K562 (cell line): ENCODE results near the gene MRGPRX4. TPM values are rescaled to one million over a fixed set of nuclear protein-coding genes. Genes with fewer than 3 reads are reported as not detected.

Experiments used
- ATAC-seq: fragments of 200-7000 bp; cut with Tn5 transposase; 3 replicates; pipeline ENCODE4 v1.9.1; 2020; ENCODE audit warnings: moderate library complexity
- BruUV-seq: library from RNA; stranded (reverse); fragments of 400-500 nt; replicated peaks from 2 replicates; lab custom pipeline; 2021; lab: Mats Ljungman, UMichigan
- CTCF ChIA-PET: fragments of 300-600 bp; formaldehyde crosslinking; extraction: SDS; loops from one replicate; lab custom pipeline; 2021; ENCODE audit warnings: low intra/inter-chr PET ratio; lab: Yijun Ruan, JAX
- POLR2A ChIA-PET: fragments of 300-600, 350-650 bp; sonication (Branson Sonifier 250); formaldehyde crosslinking; extraction: SDS; loops from one replicate; lab custom pipeline; 2021; ENCODE audit warnings: antibody characterized with exemption, inconsistent platforms; lab: Yijun Ruan, JAX
- DNase-seq, 4 experiments: peaks; one replicate each; pipeline versions ENCODE4 v3.0.0 to v3.0.0-alpha.2; 2011 to 2018; ENCODE audit warnings: low spot score in 3 of 4, mixed read lengths in 3 of 4; ENCODE audit errors: extremely low read depth in 1 of 4
- FAIRE-seq: peaks from 2 replicates; lab custom pipeline; 2011; peaks lifted over from hg19 to GRCh38; lab: Jason Lieb, UNC
- H2AFZ ChIP-seq: 2 replicates; pipeline ENCODE4 v1.6.0; 2011; ENCODE audit warnings: low read depth, low read length, control low read depth, inconsistent platforms
- H3K27ac ChIP-seq: fragments of 200-600 bp; 3 replicates; pipeline ENCODE4 v1.8.0; 2011; ENCODE audit warnings: low read depth, mild to moderate bottlenecking, control low read depth, inconsistent platforms, low read length, moderate library complexity, mixed read lengths; ENCODE audit errors: extremely low read depth
- H3K27me3 ChIP-seq, 2 experiments: fragments of 300-600 bp in 1 of 2; 2 replicates in 1 of 2; 3 replicates in 1 of 2; pipeline versions ENCODE4 v1.6.0 to v1.8.0; 2011; ENCODE audit warnings: inconsistent platforms in 2 of 2, low read length in 2 of 2, mild to moderate bottlenecking in 1 of 2, mixed read lengths in 1 of 2, moderate library complexity in 1 of 2; ENCODE audit not compliant: control insufficient read depth in 2 of 2, insufficient read depth in 2 of 2
- H3K36me3 ChIP-seq: fragments of 300-600 bp; 3 replicates; pipeline ENCODE4 v1.8.0; 2011; ENCODE audit warnings: mild to moderate bottlenecking, low read length, inconsistent platforms; ENCODE audit not compliant: control insufficient read depth, insufficient read depth
- H3K4me1 ChIP-seq, 2 experiments: fragments of 200-600 bp in 1 of 2; replicated peaks in 1 of 2; 2 replicates in 1 of 2; 3 replicates in 1 of 2; pipeline versions ENCODE4 v1.5.1 to v1.8.0; 2011; ENCODE audit warnings: inconsistent platforms in 2 of 2, low read length in 2 of 2, mild to moderate bottlenecking in 1 of 2, mixed read lengths in 1 of 2, moderate library complexity in 1 of 2; ENCODE audit not compliant: control insufficient read depth in 2 of 2, insufficient read depth in 2 of 2
- H3K4me2 ChIP-seq: 2 replicates; pipeline ENCODE4 v1.6.1; 2011; ENCODE audit warnings: low read length, control low read depth, inconsistent platforms, mixed read lengths; ENCODE audit not compliant: insufficient read depth
- H3K4me3 ChIP-seq: fragments of 200-600 bp; sonication (generic), shearing (Covaris generic); 2 replicates; pipeline ENCODE4 v1.5.1; 2016; ENCODE audit warnings: control low read depth, inconsistent platforms
- H3K79me2 ChIP-seq: fragments of 200-600 bp; 3 replicates; pipeline ENCODE4 v1.8.0; 2011; ENCODE audit warnings: low read length, inconsistent platforms; ENCODE audit not compliant: control insufficient read depth, insufficient read depth
- H3K9ac ChIP-seq, 2 experiments: 2 replicates each; pipeline versions ENCODE4 v1.6.0 to v1.6.1; 2011; ENCODE audit warnings: low read depth in 2 of 2, low read length in 2 of 2, control low read depth in 1 of 2, inconsistent platforms in 1 of 2, mild to moderate bottlenecking in 1 of 2, mixed read lengths in 1 of 2; ENCODE audit not compliant: insufficient read depth in 1 of 2
- H3K9me1 ChIP-seq: one replicate; pipeline ENCODE4 v1.6.0; 2011; ENCODE audit warnings: inconsistent platforms, mild to moderate bottlenecking, low read length, moderate library complexity; ENCODE audit not compliant: control insufficient read depth, insufficient read depth
- H3K9me3 ChIP-seq: replicated peaks from 2 replicates; pipeline ENCODE4 v1.5.1; 2011; ENCODE audit warnings: low read depth, low read length, inconsistent platforms; ENCODE audit not compliant: control insufficient read depth, insufficient read depth
- H4K20me1 ChIP-seq: replicated peaks from 2 replicates; pipeline ENCODE4 v1.6.1; 2011; ENCODE audit warnings: low read length, inconsistent platforms, mixed read lengths; ENCODE audit not compliant: control insufficient read depth, insufficient read depth
- COPS2 ChIP-seq: fragments of 450-650 bp; conservative IDR thresholded peaks from 2 replicates; pipeline ENCODE4 v1.6.1; 2016; ENCODE audit warnings: mild to moderate bottlenecking, moderate library complexity
- DNMT1 ChIP-seq: fragments of 450-650 bp; IDR thresholded peaks from 2 replicates; pipeline ENCODE4 v1.6.1; 2016; ENCODE audit warnings: antibody characterized with exemption, mild to moderate bottlenecking
- FOXP1 ChIP-seq: sonication (generic); formaldehyde crosslinking; IDR thresholded peaks from 2 replicates; pipeline ENCODE4 v1.8.0; 2022; ENCODE audit warnings: mild to moderate bottlenecking, missing genetic modification reagents
- GTF2E2 ChIP-seq: fragments of 200-800 bp; sonication (Bioruptor generic); IDR thresholded peaks from 2 replicates; pipeline ENCODE4 v1.6.1; 2016; ENCODE audit warnings: missing genetic modification characterization, missing compliant biosample characterization
- KLF10 ChIP-seq: fragments of 250-450 bp; sonication (Bioruptor Pico); IDR thresholded peaks from 2 replicates; pipeline ENCODE4 v1.6.1; 2021; ENCODE audit warnings: matching md5 sums
- L3MBTL2 ChIP-seq: fragments of 450-650 bp; IDR thresholded peaks from 2 replicates; pipeline ENCODE4 v1.6.1; 2016; ENCODE audit warnings: mild to moderate bottlenecking, moderate library complexity
- MCM3 ChIP-seq: fragments of 450-650 bp; IDR thresholded peaks from 2 replicates; pipeline ENCODE4 v1.6.1; 2016
- MTA2 ChIP-seq: fragments of 450-650 bp; IDR thresholded peaks from 2 replicates; pipeline ENCODE4 v1.6.1; 2016; ENCODE audit warnings: low read depth
- RBBP5 ChIP-seq: fragments of 200-600 bp; sonication (generic); IDR thresholded peaks from 2 replicates; pipeline ENCODE4 v1.6.1; 2012; ENCODE audit warnings: borderline replicate concordance, mild to moderate bottlenecking, low read length, control low read depth, inconsistent platforms; ENCODE audit not compliant: insufficient read depth, poor library complexity, severe bottlenecking
- RUNX1 ChIP-seq: sonication (generic); IDR thresholded peaks from 2 replicates; pipeline ENCODE4 v1.6.1; 2016; ENCODE audit warnings: antibody characterized with exemption, low read depth
- SMAD3 ChIP-seq: fragments of 450-650 bp; formaldehyde crosslinking; conservative IDR thresholded peaks from 2 replicates; pipeline ENCODE4 v1.4.0; 2020; ENCODE audit warnings: mild to moderate bottlenecking
- SPI1 ChIP-seq: IDR thresholded peaks from 2 replicates; pipeline ENCODE4 v1.6.1; 2011; ENCODE audit warnings: low read depth, low read length, control low read depth, borderline replicate concordance
- TEAD1 ChIP-seq, 2 experiments: fragments of 450-650 bp in 1 of 2; sonication (generic) in 1 of 2; formaldehyde crosslinking; IDR thresholded peaks; 2 replicates each; pipeline versions ENCODE4 v1.4.0 to v1.8.0; 2020 to 2022; ENCODE audit warnings: mild to moderate bottlenecking in 2 of 2, missing genetic modification reagents in 1 of 2
- THRB ChIP-seq: fragments of 450-650 bp; formaldehyde crosslinking; conservative IDR thresholded peaks from 2 replicates; pipeline ENCODE4 v1.4.0; 2022; ENCODE audit warnings: mild to moderate bottlenecking, missing genetic modification characterization
- ZNF24 ChIP-seq: fragments of 450-650 bp; IDR thresholded peaks from 2 replicates; pipeline ENCODE4 v1.6.1; 2016
- ZNF561 ChIP-seq: fragments of 450-650 bp; formaldehyde crosslinking; conservative IDR thresholded peaks from 2 replicates; pipeline ENCODE4 v1.4.0; 2020; ENCODE audit warnings: mild to moderate bottlenecking, moderate library complexity
- WGBS: fragments of 100-300 bp; shearing (Covaris generic); methylation state at CpG from one replicate; pipeline ENCODE4 v1.1.6; 2016; ENCODE audit warnings: low coverage, mixed read lengths; ENCODE audit not compliant: insufficient coverage; ENCODE audit errors: missing lambda C conversion rate; 5-methylcytosine and 5-hydroxymethylcytosine counted together
- in situ Hi-C: fragments of 300-500 bp; cut with MboI; formaldehyde crosslinking; loops from 4 replicates; pipeline ENCODE4 v1.15.0; 2018; ENCODE audit warnings: inconsistent platforms, mixed read lengths
- intact Hi-C: fragments of 100-400 bp; cut with micrococcal nuclease; formaldehyde crosslinking; loops from 2 replicates; pipeline ENCODE4 v1.14.2; 2022
- polyA plus RNA-seq, 8 experiments: library from polyadenylated mRNA; depleted of rRNA in 4 of 8; stranded (reverse) in 5 of 8; unstranded in 3 of 8; fragments of >200 nt; fragmentation: Nextera tagmentation in 2 of 8; fragmentation: Illumina TruSeq in 1 of 8; extraction: Ambion mirVana in 2 of 8; extraction: Trizol in 1 of 8; gene quantifications; 2 replicates each; pipeline versions ENCODE4 v1.2.1 to v1.2.3, GENCODE V29; 2011 to 2014; ENCODE audit warnings: inconsistent platforms in 1 of 8, missing spikeins in 1 of 8
- total RNA-seq, 7 experiments: library from RNA; depleted of rRNA in 6 of 7; stranded (reverse); fragments of >200 nt in 6 of 7; fragmentation: Illumina TruSeq in 2 of 7; extraction: Trizol in 2 of 7; gene quantifications; 2 replicates each; pipeline versions ENCODE4 v1.2.1 to v1.2.3, GENCODE V29; 2011 to 2021; ENCODE audit warnings: low replicate concordance in 1 of 7

The MRGPRX4 gene
- total and polyA plus RNA-seq, 9 of the 15 experiments (the other 6 are each of a cell fraction or from before 2014, with no cell fraction given), result not detected

DNA sequence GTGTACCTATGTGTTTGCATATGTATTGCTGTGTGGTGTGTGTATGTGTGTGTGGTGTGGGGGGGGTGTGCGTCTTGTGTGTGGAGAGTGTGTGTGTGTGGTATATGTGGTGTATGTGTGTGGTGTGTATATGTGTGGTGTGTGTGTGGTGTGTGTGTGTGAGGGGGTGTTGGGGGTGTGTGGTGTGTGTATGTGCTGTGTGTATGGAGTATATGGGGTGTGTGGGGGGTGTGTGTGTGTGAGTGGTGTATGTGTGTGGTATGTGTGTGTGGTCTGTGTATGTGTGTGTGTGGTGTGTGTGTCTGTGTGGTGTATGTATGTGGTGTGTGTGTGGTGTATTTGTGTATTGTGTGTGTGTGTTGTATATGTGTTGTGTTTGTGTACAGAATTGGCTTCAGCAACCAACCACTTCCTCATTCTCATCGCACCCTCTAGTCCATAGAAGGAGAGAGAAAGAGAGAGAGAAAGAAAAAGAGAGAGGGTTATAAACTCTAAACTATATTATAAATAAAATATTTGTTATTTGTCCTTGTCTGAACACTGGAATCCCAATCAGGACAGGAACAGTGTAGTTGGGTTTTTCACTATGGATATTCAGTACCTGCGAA is 50.3 kb downstream of the MRGPRX4 start:
- Histone ChIP-seq H3K4me2 (no peak overlapping the region), H3K36me3 (no peaks in the 10 kb centered on the region), H3K27me3 (0 out of 5 replicates have a peak, but pooled peaks cover 0 to 6% of the 10 kb centered on the region in 2 experiments), H3K27ac (no peak overlapping the region), H3K9me1 (no peaks in the 10 kb centered on the region), H2AFZ (no peak overlapping the region), H3K79me2 (no peaks in the 10 kb centered on the region), H3K9me3 (no peaks in the 10 kb centered on the region)
- POLR2A ChIA-PET, result no interaction called here
- intact Hi-C loops, result no loop called here
- DNase-seq (no peak), FAIRE-seq (peak; percentile 58)
- 7% methylated on average over 3 of the region's 3 CpGs for WGBS
- no TSS peak for BruUV-seq
- TF ChIP-seq RBBP5 (no peak), KLF10 (no peak), SMAD3 (CRISPR knock-in tag) (no peak), MTA2 (no peak), ZNF561 (CRISPR knock-in tag) (no peak), RUNX1 (no peak), GTF2E2 (tag) (no peak), ZNF24 (no peak), MCM3 (no peak), SPI1 (peak; percentile 59; the same call in 1 of the 2 replicates), COPS2 (no peak), TEAD1 (CRISPR knock-in tag; IDR thresholded peaks at IDR 0.05) (no peak), FOXP1 (CRISPR knock-in tag) (no peak), L3MBTL2 (no peak), DNMT1 (no peak), THRB (CRISPR knock-in tag) (0 out of 2 replicates have a peak, but pooled peaks have one; percentile 12)
- TF ChIP-seq, all 486 proteins: peak for 2
- no peak overlapping the region for H3K4me3 ChIP-seq
- CTCF ChIA-PET, result no interaction called here
- ATAC-seq, result no peak
- H3K4me1 ChIP-seq, result peaks cover 0 to 3% of the 10 kb centered on the region in 2 experiments; a peak in 1 of 5 replicates
- H4K20me1 ChIP-seq, result no peaks in the 10 kb centered on the region
- in situ Hi-C loops, result no loop called here
- no peak overlapping the region for H3K9ac ChIP-seq

Other genes starting within 250 kb of the MRGPRX4 start
Only the 7 nearest of the 11 such genes appear.
- 0.04 and 0.05 TPM in 2 replicates for gene TPH1, start 126.6 kb upstream of the MRGPRX4 start, total RNA-seq (2014; rRNA removed)
- 0.22 and 0.51 TPM in 2 replicates for gene TPH1, start 126.6 kb upstream of the MRGPRX4 start, total RNA-seq (2014; rRNA removed; fragmentation: Illumina TruSeq; extraction: Trizol)
- 0.23 and 0.29 TPM in 2 replicates for gene TPH1, start 126.6 kb upstream of the MRGPRX4 start, total RNA-seq (2015; rRNA removed; fragmentation: Illumina TruSeq; extraction: Trizol)
- gene TPH1, start 126.6 kb upstream of the MRGPRX4 start, total RNA-seq (2021), result 0.11 and 0.13 TPM in 2 replicates
- gene TPH1, start 126.6 kb upstream of the MRGPRX4 start, polyA plus RNA-seq (2011; rRNA removed), result 0.15 and 0.17 TPM in 2 replicates
- gene TPH1, start 126.6 kb upstream of the MRGPRX4 start, polyA plus RNA-seq (2014; fragmentation: Illumina TruSeq; extraction: Trizol), result 0.19 and 0.22 TPM in 2 replicates
- gene TPH1, start 126.6 kb upstream of the MRGPRX4 start, polyA plus RNA-seq (2014; fragmentation: Nextera tagmentation; extraction: Ambion mirVana), result under 1 TPM; 0.04 to 0.17 TPM
- 0.19 and 0.49 TPM in 2 replicates for gene TPH1, start 126.6 kb upstream of the MRGPRX4 start, polyA plus RNA-seq (2014; rRNA removed)
- gene SAAL1, start 66.8 kb upstream of the MRGPRX4 start, total RNA-seq (2014; rRNA removed), result 40.9 and 42.8 TPM in 2 replicates
- 56.4 and 61.7 TPM in 2 replicates for gene SAAL1, start 66.8 kb upstream of the MRGPRX4 start, total RNA-seq (2014; rRNA removed; fragmentation: Illumina TruSeq; extraction: Trizol)
- 61.1 and 61.2 TPM in 2 replicates for gene SAAL1, start 66.8 kb upstream of the MRGPRX4 start, total RNA-seq (2015; rRNA removed; fragmentation: Illumina TruSeq; extraction: Trizol)
- gene SAAL1, start 66.8 kb upstream of the MRGPRX4 start, total RNA-seq (2021), result 35.8 and 38.9 TPM in 2 replicates
- 42.1 and 57.0 TPM in 2 replicates for gene SAAL1, start 66.8 kb upstream of the MRGPRX4 start, polyA plus RNA-seq (2011; rRNA removed)
- gene SAAL1, start 66.8 kb upstream of the MRGPRX4 start, polyA plus RNA-seq (2014; fragmentation: Illumina TruSeq; extraction: Trizol), result 69.5 and 77.5 TPM in 2 replicates
- gene SAAL1, start 66.8 kb upstream of the MRGPRX4 start, polyA plus RNA-seq (2014; fragmentation: Nextera tagmentation; extraction: Ambion mirVana), result 10 to 100 TPM; 42.3 to 42.6 TPM
- gene SAAL1, start 66.8 kb upstream of the MRGPRX4 start, polyA plus RNA-seq (2014; rRNA removed), result 57.6 TPM in 2 replicates
- gene MRGPRX3, start 40.3 kb upstream of the MRGPRX4 start, total RNA-seq (2014; rRNA removed), result not detected in 2 replicates
- gene MRGPRX3, start 40.3 kb upstream of the MRGPRX4 start, total RNA-seq (2014; rRNA removed; fragmentation: Illumina TruSeq; extraction: Trizol), result not detected in 2 replicates
- not detected in 2 replicates for gene MRGPRX3, start 40.3 kb upstream of the MRGPRX4 start, total RNA-seq (2015; rRNA removed; fragmentation: Illumina TruSeq; extraction: Trizol)
- gene MRGPRX3, start 40.3 kb upstream of the MRGPRX4 start, total RNA-seq (2021), result not detected in 2 replicates
- gene MRGPRX3, start 40.3 kb upstream of the MRGPRX4 start, polyA plus RNA-seq (2011; rRNA removed), result not detected in 2 replicates
- not detected in 2 replicates for gene MRGPRX3, start 40.3 kb upstream of the MRGPRX4 start, polyA plus RNA-seq (2014; fragmentation: Illumina TruSeq; extraction: Trizol)
- not detected for gene MRGPRX3, start 40.3 kb upstream of the MRGPRX4 start, polyA plus RNA-seq (2014; fragmentation: Nextera tagmentation; extraction: Ambion mirVana)
- not detected in 2 replicates for gene MRGPRX3, start 40.3 kb upstream of the MRGPRX4 start, polyA plus RNA-seq (2014; rRNA removed)
- not detected in 2 replicates for gene SAA4, start 64.0 kb downstream of the MRGPRX4 start, total RNA-seq (2014; rRNA removed)
- gene SAA4, start 64.0 kb downstream of the MRGPRX4 start, total RNA-seq (2014; rRNA removed; fragmentation: Illumina TruSeq; extraction: Trizol), result not detected in 2 replicates
- gene SAA4, start 64.0 kb downstream of the MRGPRX4 start, total RNA-seq (2015; rRNA removed; fragmentation: Illumina TruSeq; extraction: Trizol), result not detected in 2 replicates
- not detected in 2 replicates for gene SAA4, start 64.0 kb downstream of the MRGPRX4 start, total RNA-seq (2021)
- not detected in 2 replicates for gene SAA4, start 64.0 kb downstream of the MRGPRX4 start, polyA plus RNA-seq (2011; rRNA removed)
- gene SAA4, start 64.0 kb downstream of the MRGPRX4 start, polyA plus RNA-seq (2014; fragmentation: Illumina TruSeq; extraction: Trizol), result not detected in 2 replicates
- gene SAA4, start 64.0 kb downstream of the MRGPRX4 start, polyA plus RNA-seq (2014; fragmentation: Nextera tagmentation; extraction: Ambion mirVana), result not detected
- gene SAA4, start 64.0 kb downstream of the MRGPRX4 start, polyA plus RNA-seq (2014; rRNA removed), result not detected in 2 replicates
- gene SAA2, start 75.8 kb downstream of the MRGPRX4 start, total RNA-seq (2014; rRNA removed), result not detected in 2 replicates
- gene SAA2, start 75.8 kb downstream of the MRGPRX4 start, total RNA-seq (2014; rRNA removed; fragmentation: Illumina TruSeq; extraction: Trizol), result not detected in 2 replicates
- not detected in 2 replicates for gene SAA2, start 75.8 kb downstream of the MRGPRX4 start, total RNA-seq (2015; rRNA removed; fragmentation: Illumina TruSeq; extraction: Trizol)
- 4.6 and 6.0 TPM in 2 replicates for gene SAA2, start 75.8 kb downstream of the MRGPRX4 start, total RNA-seq (2021)
- not detected in 2 replicates for gene SAA2, start 75.8 kb downstream of the MRGPRX4 start, polyA plus RNA-seq (2011; rRNA removed)
- gene SAA2, start 75.8 kb downstream of the MRGPRX4 start, polyA plus RNA-seq (2014; fragmentation: Illumina TruSeq; extraction: Trizol), result not detected in 2 replicates
- gene SAA2, start 75.8 kb downstream of the MRGPRX4 start, polyA plus RNA-seq (2014; fragmentation: Nextera tagmentation; extraction: Ambion mirVana), result not detected
- gene SAA2, start 75.8 kb downstream of the MRGPRX4 start, polyA plus RNA-seq (2014; rRNA removed), result not detected in 2 replicates
- not detected in 2 replicates for gene SAA1, start 93.4 kb downstream of the MRGPRX4 start, total RNA-seq (2014; rRNA removed)
- not detected in 2 replicates for gene SAA1, start 93.4 kb downstream of the MRGPRX4 start, total RNA-seq (2014; rRNA removed; fragmentation: Illumina TruSeq; extraction: Trizol)
- not detected in 2 replicates for gene SAA1, start 93.4 kb downstream of the MRGPRX4 start, total RNA-seq (2015; rRNA removed; fragmentation: Illumina TruSeq; extraction: Trizol)
- 6.3 and 6.7 TPM in 2 replicates for gene SAA1, start 93.4 kb downstream of the MRGPRX4 start, total RNA-seq (2021)
- not detected in 2 replicates for gene SAA1, start 93.4 kb downstream of the MRGPRX4 start, polyA plus RNA-seq (2011; rRNA removed)
- not detected in 2 replicates for gene SAA1, start 93.4 kb downstream of the MRGPRX4 start, polyA plus RNA-seq (2014; fragmentation: Illumina TruSeq; extraction: Trizol)
- not detected for gene SAA1, start 93.4 kb downstream of the MRGPRX4 start, polyA plus RNA-seq (2014; fragmentation: Nextera tagmentation; extraction: Ambion mirVana)
- not detected in 2 replicates for gene SAA1, start 93.4 kb downstream of the MRGPRX4 start, polyA plus RNA-seq (2014; rRNA removed)
- 12.9 and 16.8 TPM in 2 replicates for gene HPS5, start 149.3 kb downstream of the MRGPRX4 start, total RNA-seq (2014; rRNA removed)
- 28.1 and 28.8 TPM in 2 replicates for gene HPS5, start 149.3 kb downstream of the MRGPRX4 start, total RNA-seq (2014; rRNA removed; fragmentation: Illumina TruSeq; extraction: Trizol)
- 19.8 and 21.1 TPM in 2 replicates for gene HPS5, start 149.3 kb downstream of the MRGPRX4 start, total RNA-seq (2015; rRNA removed; fragmentation: Illumina TruSeq; extraction: Trizol)
- gene HPS5, start 149.3 kb downstream of the MRGPRX4 start, total RNA-seq (2021), result 15.8 and 19.2 TPM in 2 replicates
- gene HPS5, start 149.3 kb downstream of the MRGPRX4 start, polyA plus RNA-seq (2011; rRNA removed), result 16.1 and 20.5 TPM in 2 replicates
- gene HPS5, start 149.3 kb downstream of the MRGPRX4 start, polyA plus RNA-seq (2014; fragmentation: Illumina TruSeq; extraction: Trizol), result 15.3 and 16.9 TPM in 2 replicates
- 10 to 100 TPM; 12.2 to 14.2 TPM for gene HPS5, start 149.3 kb downstream of the MRGPRX4 start, polyA plus RNA-seq (2014; fragmentation: Nextera tagmentation; extraction: Ambion mirVana)
- 12.9 and 13.5 TPM in 2 replicates for gene HPS5, start 149.3 kb downstream of the MRGPRX4 start, polyA plus RNA-seq (2014; rRNA removed)